Prostate gland (tissue), 2 donors: ENCODE results near the gene RAPGEF2. TPM values are rescaled to one million over a fixed set of nuclear protein-coding genes. Genes with fewer than 3 reads are reported as not detected.

ENCODE experiments used
- DNase-seq: peaks from one replicate; pipeline ENCODE4 v3.0.0-alpha.2; 2019; ENCODE audit warnings: low spot score
- H3K27ac ChIP-seq, 2 donors: fragments of 200-600 bp; sonication (generic); 2 replicates each; pipeline ENCODE4 v1.5.1; 2017 to 2019
- H3K27me3 ChIP-seq: fragments of 200-600 bp; sonication (generic); replicated peaks from 2 replicates; pipeline ENCODE4 v1.5.1; 2019; ENCODE audit not compliant: insufficient read depth
- H3K36me3 ChIP-seq, 2 donors: fragments of 200-600 bp; sonication (generic); 1 replicate in 1 of 2; 2 replicates in 1 of 2; pipeline versions ENCODE4 v1.5.1 to v1.8.1; 2017 to 2019
- H3K4me1 ChIP-seq: fragments of 200-600 bp; sonication (generic); replicated peaks from 2 replicates; pipeline ENCODE4 v1.5.1; 2019
- H3K4me3 ChIP-seq, 2 donors: fragments of 200-600 bp; sonication (generic); 2 replicates each; pipeline ENCODE4 v1.5.1; 2017 to 2019
- H3K9me3 ChIP-seq: fragments of 200-600 bp; sonication (generic); 2 replicates; pipeline ENCODE4 v1.5.1; 2017
- POLR2A ChIP-seq: fragments of 450-650 bp; IDR thresholded peaks from one replicate; pipeline ENCODE4 v1.6.1; 2016; ENCODE audit warnings: antibody characterized with exemption, mild to moderate bottlenecking
- POLR2AphosphoS5 ChIP-seq: sonication (generic); formaldehyde crosslinking; IDR thresholded peaks from one replicate; pipeline ENCODE4 v1.6.1; 2017; ENCODE audit warnings: antibody characterized with exemption
- WGBS: methylation state at CpG from one replicate; pipeline ENCODE4 v1.1.5; 2018; 5-methylcytosine and 5-hydroxymethylcytosine counted together
- intact Hi-C: fragments of 100-400 bp; cut with DNase I; formaldehyde crosslinking; loops from one replicate; pipeline ENCODE4 v1.14.2; 2022
- total RNA-seq, 2 donors: library from RNA; depleted of rRNA; stranded (reverse); fragments of >200 nt; gene quantifications; one replicate each; pipeline ENCODE4 v1.1.0, GENCODE V29; 2016
- TF ChIP-seq, protein P1 (sequence below), 4 experiments: fragments of 200-600 bp in 2 of 4; fragments of 450-650 bp in 2 of 4; sonication (generic) in 2 of 4; IDR thresholded peaks; 1 replicate in 3 of 4; 2 replicates in 1 of 4; pipeline ENCODE4 v1.5.1; 2016 to 2019; ENCODE audit warnings: antibody characterized with exemption in 4 of 4, mild to moderate bottlenecking in 2 of 4, moderate library complexity in 2 of 4

RAPGEF2 gene
- total RNA-seq, 2 donors from 2014 or later = 29.2 to 29.5 TPM

DNA sequence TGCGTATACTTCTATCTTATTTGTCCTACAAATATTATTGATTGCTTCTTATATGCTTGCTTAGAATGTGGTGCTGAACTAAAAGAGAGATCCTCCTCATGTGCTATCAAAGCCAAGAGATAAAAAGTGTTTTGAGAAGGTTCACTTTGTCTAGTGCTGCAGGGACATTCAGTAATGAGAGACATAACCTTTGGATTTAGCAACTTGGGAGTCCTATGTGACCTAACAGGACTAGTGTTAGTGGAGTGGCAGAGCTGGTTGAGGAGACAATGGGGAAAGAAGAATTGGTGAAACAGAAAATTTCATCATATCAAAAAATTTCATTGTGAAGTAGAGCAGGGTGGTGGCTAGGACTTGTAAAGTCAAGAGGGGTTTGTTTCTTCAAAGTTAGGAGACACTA lies 117.0 kb downstream of the RAPGEF2 start:
- intact Hi-C loops = no loop called here
- no peaks in the 10 kb centered on the region for H3K36me3 ChIP-seq
- H3K9me3 ChIP-seq = no peaks in the 10 kb centered on the region
- no peak for DNase-seq
- H3K27me3 ChIP-seq = no peaks in the 10 kb centered on the region
- H3K4me3 ChIP-seq = no peak overlapping the region
- 100% methylated on average over 1 of the region's 1 CpG for WGBS
- TF ChIP-seq, protein P1, sequence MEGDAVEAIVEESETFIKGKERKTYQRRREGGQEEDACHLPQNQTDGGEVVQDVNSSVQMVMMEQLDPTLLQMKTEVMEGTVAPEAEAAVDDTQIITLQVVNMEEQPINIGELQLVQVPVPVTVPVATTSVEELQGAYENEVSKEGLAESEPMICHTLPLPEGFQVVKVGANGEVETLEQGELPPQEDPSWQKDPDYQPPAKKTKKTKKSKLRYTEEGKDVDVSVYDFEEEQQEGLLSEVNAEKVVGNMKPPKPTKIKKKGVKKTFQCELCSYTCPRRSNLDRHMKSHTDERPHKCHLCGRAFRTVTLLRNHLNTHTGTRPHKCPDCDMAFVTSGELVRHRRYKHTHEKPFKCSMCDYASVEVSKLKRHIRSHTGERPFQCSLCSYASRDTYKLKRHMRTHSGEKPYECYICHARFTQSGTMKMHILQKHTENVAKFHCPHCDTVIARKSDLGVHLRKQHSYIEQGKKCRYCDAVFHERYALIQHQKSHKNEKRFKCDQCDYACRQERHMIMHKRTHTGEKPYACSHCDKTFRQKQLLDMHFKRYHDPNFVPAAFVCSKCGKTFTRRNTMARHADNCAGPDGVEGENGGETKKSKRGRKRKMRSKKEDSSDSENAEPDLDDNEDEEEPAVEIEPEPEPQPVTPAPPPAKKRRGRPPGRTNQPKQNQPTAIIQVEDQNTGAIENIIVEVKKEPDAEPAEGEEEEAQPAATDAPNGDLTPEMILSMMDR (IDR thresholded peaks at IDR 0.05) = no peak
- TF ChIP-seq POLR2A (no peak), POLR2AphosphoS5 (no peak)
- no peak overlapping the region for H3K27ac ChIP-seq
- H3K4me1 ChIP-seq = no peaks in the 10 kb centered on the region

DNA sequence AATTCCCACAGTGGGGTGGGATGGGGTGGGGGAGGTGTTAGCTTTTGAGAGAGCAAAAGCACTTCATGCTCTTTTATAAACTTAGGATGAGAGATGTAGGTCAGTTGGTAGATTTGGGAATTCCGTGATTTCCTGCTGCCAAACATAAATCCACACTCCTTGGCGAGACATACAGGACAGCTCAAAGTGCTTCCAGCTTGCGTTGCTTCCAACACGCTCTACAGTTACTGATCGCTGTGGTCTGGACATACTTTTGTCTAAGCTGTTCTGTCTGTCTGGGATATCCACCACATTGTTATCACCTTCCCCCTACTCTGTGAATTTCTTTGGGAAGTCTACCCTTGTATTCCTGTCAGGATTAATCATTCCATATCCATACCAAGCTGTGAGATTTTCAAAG lies 117.5 kb downstream of the RAPGEF2 start:
- TF ChIP-seq, protein P1 (IDR thresholded peaks at IDR 0.05) = no peak
- no peak for TF ChIP-seq POLR2AphosphoS5
- no peak for TF ChIP-seq POLR2A
- Histone ChIP-seq H3K36me3 (no peaks in the 10 kb centered on the region), H3K4me1 (no peaks in the 10 kb centered on the region), H3K27ac (no peak overlapping the region), H3K4me3 (no peak overlapping the region), H3K9me3 (no peaks in the 10 kb centered on the region), H3K27me3 (no peaks in the 10 kb centered on the region)
- no peak for DNase-seq
- WGBS = 76% methylated on average over 5 of the region's 5 CpGs
- intact Hi-C loops = no loop called here

DNA sequence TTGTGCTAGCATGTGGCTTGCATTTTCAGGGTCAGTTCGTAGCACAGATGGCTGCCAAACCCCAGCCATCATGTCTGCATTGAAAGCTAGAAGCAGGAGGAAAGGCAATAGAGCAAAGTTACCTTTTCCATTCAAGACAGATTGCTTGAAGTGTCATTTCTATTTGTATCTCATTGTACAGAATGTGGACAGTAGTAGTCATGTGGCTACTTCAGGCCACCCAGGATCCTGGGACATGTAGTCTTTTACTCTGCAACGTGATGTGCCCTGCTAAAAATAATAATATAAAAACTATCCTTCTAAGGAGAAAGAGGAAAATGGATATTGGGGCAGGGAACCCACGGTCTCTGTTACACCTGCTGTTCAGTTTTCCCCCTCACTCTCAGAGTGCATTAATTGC lies 118.4 kb downstream of the RAPGEF2 start:
- no peak overlapping the region for H3K27ac ChIP-seq
- TF ChIP-seq, protein P1 (IDR thresholded peaks at IDR 0.05) = no peak
- TF ChIP-seq POLR2A (no peak), POLR2AphosphoS5 (no peak)
- DNase-seq = no peak
- no peaks in the 10 kb centered on the region for H3K36me3 ChIP-seq
- intact Hi-C loops = no loop called here
- no peaks in the 10 kb centered on the region for H3K4me1 ChIP-seq
- no peaks in the 10 kb centered on the region for H3K27me3 ChIP-seq
- no peak overlapping the region for H3K4me3 ChIP-seq
- WGBS = 94% methylated on average over 3 of the region's 3 CpGs
- no peaks in the 10 kb centered on the region for H3K9me3 ChIP-seq

GRCh38 chr4:159222043-159222552 lies 119.2 kb downstream of the RAPGEF2 start:
- Histone ChIP-seq H3K36me3 (no peaks in the 10 kb centered on the region), H3K4me1 (no peaks in the 10 kb centered on the region), H3K4me3 (no peak overlapping the region), H3K27me3 (no peaks in the 10 kb centered on the region), H3K27ac (no peak overlapping the region), H3K9me3 (no peaks in the 10 kb centered on the region)
- no peak for TF ChIP-seq POLR2AphosphoS5
- TF ChIP-seq, protein P1 (IDR thresholded peaks at IDR 0.05) = no peak
- no peak for TF ChIP-seq POLR2A
- intact Hi-C loops = no loop called here
- WGBS = 89% methylated on average over 4 of the region's 4 CpGs
- DNase-seq = no peak

DNA sequence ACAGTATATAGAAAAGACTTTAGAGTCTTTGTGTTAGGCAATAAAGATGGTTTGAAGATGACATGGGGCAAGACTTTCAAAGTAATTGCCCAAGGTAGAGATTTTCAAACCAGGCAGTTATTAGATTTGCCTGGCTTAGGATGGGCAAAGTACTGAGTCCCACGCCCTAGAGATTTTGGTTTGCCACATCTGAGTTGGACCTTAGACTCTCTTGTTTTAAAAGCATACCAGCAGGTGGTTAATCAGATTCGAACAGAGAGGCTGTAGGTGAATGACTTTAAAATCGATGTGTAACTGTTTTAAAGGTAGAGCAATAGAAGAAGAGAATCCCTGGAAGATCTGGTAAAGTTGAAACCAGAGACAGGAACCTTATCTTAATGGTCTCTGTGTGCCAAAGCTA lies 121.5 kb downstream of the RAPGEF2 start:
- Histone ChIP-seq H3K4me1 (no peaks in the 10 kb centered on the region), H3K9me3 (no peaks in the 10 kb centered on the region), H3K27ac (no peak overlapping the region), H3K4me3 (no peak overlapping the region), H3K27me3 (no peaks in the 10 kb centered on the region), H3K36me3 (no peaks in the 10 kb centered on the region)
- intact Hi-C loops = no loop called here
- WGBS = 94% methylated on average over 3 of the region's 3 CpGs
- DNase-seq = no peak
- TF ChIP-seq, protein P1 (IDR thresholded peaks at IDR 0.05) = no peak
- TF ChIP-seq POLR2AphosphoS5 (no peak), POLR2A (no peak)
